GM15510 (cell line): Measurements from ENCODE around the gene MAN1B1.

Experiments
- POLR2A ChIP-seq: IDR thresholded peaks from 3 replicates; pipeline ENCODE4 v1.6.1; 2011; ENCODE audit warnings: borderline replicate concordance; ENCODE audit not compliant: insufficient read length; ENCODE audit errors: extremely low read depth

MAN1B1 gene

GRCh38 chr9:137107312-137107921 lies 20.6 kb downstream of the MAN1B1 start:
- no peak for TF ChIP-seq POLR2A

- no peak for TF ChIP-seq POLR2A
These were observed 21.2 kb downstream of the MAN1B1 start for GRCh38 chr9:137107982-137108381.

- TF ChIP-seq POLR2A = no peak
These were observed 21.9 kb downstream of the MAN1B1 start for GRCh38 chr9:137108608-137109249.

- no peak for TF ChIP-seq POLR2A
These were observed 22.7 kb downstream of the MAN1B1 start for GRCh38 chr9:137109250-137110146.

- TF ChIP-seq POLR2A = no peak
These were observed 23.5 kb downstream of the MAN1B1 start for GRCh38 chr9:137110147-137110910.

GRCh38 chr9:137110911-137111787 lies 24.4 kb downstream of the MAN1B1 start:
- no peak for TF ChIP-seq POLR2A

GRCh38 chr9:137111788-137112563 lies 25.2 kb downstream of the MAN1B1 start:
- TF ChIP-seq POLR2A = no peak

GRCh38 chr9:137112564-137113384 lies 26.0 kb downstream of the MAN1B1 start:
- no peak for TF ChIP-seq POLR2A

- no peak for TF ChIP-seq POLR2A
These were observed 26.8 kb downstream of the MAN1B1 start for GRCh38 chr9:137113385-137114159.

GRCh38 chr9:137114220-137114612 lies 27.4 kb downstream of the MAN1B1 start:
- TF ChIP-seq POLR2A = no peak

GRCh38 chr9:137114613-137115393 lies 28.0 kb downstream of the MAN1B1 start, which contains the start of gene DPP7:
DPP7 (minus strand) TSS chr9:137114733; CDS start chr9:137114713, 20 bp downstream.
- TF ChIP-seq POLR2A = peak; percentile 78
